Activated CD8-positive, alpha-beta T cell treated with anti-CD3 and anti-CD28 coated beads for 36 hours (primary cell): ENCODE data around the gene C16orf74. TPM values are rescaled to one million over a fixed set of nuclear protein-coding genes. Genes with fewer than 3 reads are reported as not detected.

Experiments
- ATAC-seq: fragments of 200-7000 bp; cut with Tn5 transposase; one replicate; pipeline ENCODE4 v1.10.0; 2021; ENCODE audit warnings: mild to moderate bottlenecking, moderate library complexity
- CTCF ChIA-PET: fragments of 350-600 bp; sonication (Branson Sonifier 250); formaldehyde crosslinking; loops from one replicate; lab custom pipeline; 2021; ENCODE audit warnings: antibody characterized with exemption; lab: Charles Lee
- POLR2A ChIA-PET: fragments of 350-600 bp; sonication (Branson Sonifier 250); formaldehyde crosslinking; loops from one replicate; lab custom pipeline; 2021; ENCODE audit warnings: antibody characterized with exemption; lab: Charles Lee
- DNase-seq: peaks from one replicate; pipeline ENCODE4 v3.0.0-alpha.2; 2020
- H3K27ac Mint-ChIP-seq: one replicate; pipeline ENCODE4 v1.8.0; 2021; ENCODE audit warnings: mild to moderate bottlenecking, mixed read lengths
- H3K27me3 Mint-ChIP-seq: one replicate; pipeline ENCODE4 v1.8.0; 2021; ENCODE audit warnings: mixed read lengths
- H3K36me3 Mint-ChIP-seq: one replicate; pipeline ENCODE4 v1.8.0; 2021; ENCODE audit warnings: low read depth, mixed read lengths
- H3K4me1 Mint-ChIP-seq: one replicate; pipeline ENCODE4 v1.8.0; 2021; ENCODE audit warnings: low read depth, mixed read lengths
- H3K4me3 Mint-ChIP-seq: one replicate; pipeline ENCODE4 v1.8.0; 2021; ENCODE audit warnings: mild to moderate bottlenecking, moderate library complexity, mixed read lengths
- H3K9me3 Mint-ChIP-seq: one replicate; pipeline ENCODE4 v1.8.0; 2021; ENCODE audit warnings: mixed read lengths
- intact Hi-C: fragments of 100-400 bp; cut with micrococcal nuclease; formaldehyde crosslinking; loops from one replicate; pipeline ENCODE4 v1.10.0; 2022
- total RNA-seq, 2 experiments: library from RNA; stranded (reverse); gene quantifications; one replicate each; pipeline ENCODE4 v1.2.3, GENCODE V29; 2021
- TF ChIP-seq, protein P1 (sequence below): fragments of 200-600 bp; IDR thresholded peaks from one replicate; pipeline ENCODE4 v1.8.0; 2022; ENCODE audit warnings: antibody characterized with exemption, mild to moderate bottlenecking

The C16orf74 gene
- total RNA-seq, 2 experiments from 2014 or later: 1.1 to 1.4 TPM

- H3K4me1 Mint-ChIP-seq: peaks cover 14% of the 10 kb centered on the region
- DNase-seq (no peak), ATAC-seq (no peak)
- intact Hi-C loops: no loop called here
- CTCF ChIA-PET: no interaction called here
- TF ChIP-seq, protein P1, sequence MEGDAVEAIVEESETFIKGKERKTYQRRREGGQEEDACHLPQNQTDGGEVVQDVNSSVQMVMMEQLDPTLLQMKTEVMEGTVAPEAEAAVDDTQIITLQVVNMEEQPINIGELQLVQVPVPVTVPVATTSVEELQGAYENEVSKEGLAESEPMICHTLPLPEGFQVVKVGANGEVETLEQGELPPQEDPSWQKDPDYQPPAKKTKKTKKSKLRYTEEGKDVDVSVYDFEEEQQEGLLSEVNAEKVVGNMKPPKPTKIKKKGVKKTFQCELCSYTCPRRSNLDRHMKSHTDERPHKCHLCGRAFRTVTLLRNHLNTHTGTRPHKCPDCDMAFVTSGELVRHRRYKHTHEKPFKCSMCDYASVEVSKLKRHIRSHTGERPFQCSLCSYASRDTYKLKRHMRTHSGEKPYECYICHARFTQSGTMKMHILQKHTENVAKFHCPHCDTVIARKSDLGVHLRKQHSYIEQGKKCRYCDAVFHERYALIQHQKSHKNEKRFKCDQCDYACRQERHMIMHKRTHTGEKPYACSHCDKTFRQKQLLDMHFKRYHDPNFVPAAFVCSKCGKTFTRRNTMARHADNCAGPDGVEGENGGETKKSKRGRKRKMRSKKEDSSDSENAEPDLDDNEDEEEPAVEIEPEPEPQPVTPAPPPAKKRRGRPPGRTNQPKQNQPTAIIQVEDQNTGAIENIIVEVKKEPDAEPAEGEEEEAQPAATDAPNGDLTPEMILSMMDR: no peak
- peaks cover 40% of the 10 kb centered on the region for H3K36me3 Mint-ChIP-seq
- no peak overlapping the region for H3K27ac Mint-ChIP-seq
- no peaks in the 10 kb centered on the region for H3K9me3 Mint-ChIP-seq
- H3K27me3 Mint-ChIP-seq: no peaks in the 10 kb centered on the region
- POLR2A ChIA-PET: no interaction called here
- H3K4me3 Mint-ChIP-seq: no peak overlapping the region
These were observed 31.6 kb upstream of the C16orf74 start for GRCh38 chr16:85782451-85782850.

DNA sequence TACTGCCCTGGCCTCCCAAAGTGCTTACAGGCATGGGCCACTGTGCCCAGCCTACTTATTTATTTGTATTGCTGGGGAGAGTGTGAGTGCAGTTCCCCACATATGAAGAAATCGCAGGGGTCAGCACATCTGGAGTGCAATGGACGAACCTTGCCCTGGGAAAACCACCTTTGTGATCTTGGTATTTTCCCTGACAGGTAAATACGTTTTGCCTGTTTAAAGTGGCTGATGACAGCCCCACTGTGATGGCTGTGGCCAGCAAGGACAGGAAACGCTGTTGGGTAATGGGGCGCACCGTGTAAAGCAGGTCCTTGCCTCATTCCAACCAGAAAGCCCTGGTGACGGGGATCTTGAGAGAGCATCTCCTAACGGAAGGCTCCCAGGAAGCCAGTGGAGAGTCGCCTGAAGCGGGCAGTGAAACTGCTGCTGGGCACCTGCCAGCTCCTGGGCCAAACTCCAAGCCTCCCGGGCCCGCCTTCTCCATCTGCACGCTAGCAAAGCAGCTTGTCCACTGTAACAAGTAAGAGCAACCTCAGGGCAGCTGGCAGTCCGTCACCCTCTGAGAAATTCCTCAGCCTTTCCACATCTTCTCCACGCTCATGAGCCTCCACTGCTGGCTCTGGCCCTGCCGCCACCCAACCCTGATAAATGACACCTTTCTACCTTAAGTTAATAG is 30.9 kb upstream of the C16orf74 start:
- Mint-ChIP-seq H3K27me3 (no peaks in the 10 kb centered on the region), H3K36me3 (peaks cover 40% of the 10 kb centered on the region), H3K4me1 (peaks cover 14% of the 10 kb centered on the region), H3K9me3 (no peaks in the 10 kb centered on the region), H3K4me3 (no peak overlapping the region), H3K27ac (no peak overlapping the region)
- ATAC-seq (no peak), DNase-seq (no peak)
- CTCF ChIA-PET: no interaction called here
- POLR2A ChIA-PET: no interaction called here
- intact Hi-C loops: no loop called here
- TF ChIP-seq, protein P1: no peak

GRCh38 chr16:85781156-85781555 is 30.3 kb upstream of the C16orf74 start:
- Mint-ChIP-seq H3K27me3 (no peaks in the 10 kb centered on the region), H3K4me3 (no peak overlapping the region), H3K27ac (no peak overlapping the region), H3K36me3 (peaks cover 37% of the 10 kb centered on the region), H3K4me1 (peaks cover 14% of the 10 kb centered on the region), H3K9me3 (no peaks in the 10 kb centered on the region)
- intact Hi-C loops: no loop called here
- CTCF ChIA-PET: no interaction called here
- TF ChIP-seq, protein P1: no peak
- POLR2A ChIA-PET: no interaction called here
- DNase-seq: no peak
- no peak for ATAC-seq

DNA sequence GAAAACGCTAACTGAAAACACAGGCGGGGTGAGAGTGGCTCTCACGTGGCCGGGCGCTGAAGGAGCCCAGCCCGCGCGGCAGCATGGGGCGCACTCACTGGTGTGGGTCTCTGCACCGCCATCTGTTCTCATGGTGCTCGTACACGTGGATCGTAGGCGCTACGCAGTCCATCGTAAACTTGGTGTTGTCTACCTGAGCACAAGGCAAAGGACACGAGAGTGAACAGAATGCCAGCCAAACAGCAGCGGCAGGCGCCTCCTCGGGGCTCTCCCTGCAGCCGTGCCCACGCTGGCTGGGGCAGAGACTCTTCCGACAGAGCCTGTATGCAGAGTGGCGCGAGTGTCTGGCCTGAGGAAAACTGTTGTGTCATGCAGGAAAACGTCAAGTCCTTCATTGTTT is 29.4 kb upstream of the C16orf74 start:
- TF ChIP-seq, protein P1: no peak
- Mint-ChIP-seq H3K4me3 (no peak overlapping the region), H3K27me3 (no peaks in the 10 kb centered on the region), H3K4me1 (peaks cover 14% of the 10 kb centered on the region), H3K36me3 (peaks cover 28% of the 10 kb centered on the region), H3K27ac (no peak overlapping the region), H3K9me3 (no peaks in the 10 kb centered on the region)
- no peak for ATAC-seq
- no peak for DNase-seq
- CTCF ChIA-PET: no interaction called here
- intact Hi-C loops: no loop called here
- POLR2A ChIA-PET: no interaction called here

- no peak overlapping the region for H3K4me3 Mint-ChIP-seq
- peaks cover 14% of the 10 kb centered on the region for H3K4me1 Mint-ChIP-seq
- intact Hi-C loops: no loop called here
- TF ChIP-seq, protein P1: no peak
- ChIA-PET CTCF (interaction anchor here (0.7 to 1.4 kb wide), 3 partner anchors 20 to 448 kb away, joined by 3 to 4 read pairs (median 3); no protein-coding TSS in a partner anchor), POLR2A (interaction anchor here (0.6 kb wide), 1 partner anchor 717 kb away, joined by 3 read pairs; no protein-coding TSS in a partner anchor)
- DNase-seq (peak; percentile 71), ATAC-seq (peak; percentile 79)
- no peaks in the 10 kb centered on the region for H3K9me3 Mint-ChIP-seq
- H3K36me3 Mint-ChIP-seq: peaks cover 28% of the 10 kb centered on the region
- no peaks in the 10 kb centered on the region for H3K27me3 Mint-ChIP-seq
- no peak overlapping the region for H3K27ac Mint-ChIP-seq
These were observed 28.0 kb upstream of the C16orf74 start for GRCh38 chr16:85778873-85779272.
